HCT116 (cell line): ENCODE data around the gene MFAP2. TPM values are rescaled to one million over a fixed set of nuclear protein-coding genes. Genes with fewer than 3 reads are reported as not detected.

Experiments used
- ATAC-seq: fragments of 200-7000 bp; cut with Tn5 transposase; 2 replicates; pipeline ENCODE4 v1.9.1; 2020; ENCODE audit warnings: mild to moderate bottlenecking, moderate library complexity
- BruUV-seq: library from RNA; stranded (reverse); fragments of 400-500 nt; replicated peaks from 2 replicates; lab custom pipeline; 2021; lab: Mats Ljungman, UMichigan
- CTCF ChIA-PET: fragments of 300-600 bp; sonication (Branson Sonifier 250); formaldehyde crosslinking; loops from one replicate; lab custom pipeline; 2021; ENCODE audit warnings: antibody characterized with exemption; lab: Charles Lee
- POLR2A ChIA-PET: fragments of 300-600, 350-600 bp; sonication (Branson Sonifier 250); formaldehyde crosslinking; loops from one replicate; lab custom pipeline; 2021; ENCODE audit warnings: antibody characterized with exemption; lab: Charles Lee
- RAD21 ChIA-PET, 2 experiments: fragments of 300-600 bp; sonication (Branson Sonifier 250); formaldehyde crosslinking; loops; one replicate each; lab custom pipeline; 2023; ENCODE audit warnings: low total read pairs in 2 of 2; ENCODE audit not compliant: uncharacterized antibody in 2 of 2, unreplicated experiment in 2 of 2, low non-redundant PET in 1 of 2; lab: Charles Lee
- DNase-seq: peaks from one replicate; pipeline ENCODE4 v3.0.0-alpha.2; 2010; ENCODE audit warnings: low read depth, low spot score
- H2AFZ ChIP-seq: fragments of 200-600 bp; shearing (Covaris generic), sonication (generic); 2 replicates; pipeline ENCODE4 v1.6.1; 2017; ENCODE audit warnings: low read depth, mixed run types, mixed read lengths, antibody characterized with exemption, low read length; ENCODE audit not compliant: poor library complexity, severe bottlenecking
- H3K27ac ChIP-seq: 2 replicates; pipeline ENCODE4 v1.5.1; 2012; ENCODE audit warnings: low read depth, low read length
- H3K27me3 ChIP-seq: fragments of 200-600 bp; sonication (generic); 2 replicates; pipeline ENCODE4 v1.6.1; 2016; ENCODE audit warnings: mixed run types, low read length, mixed read lengths; ENCODE audit not compliant: insufficient read depth
- H3K36me3 ChIP-seq, 2 experiments: fragments of 200-500 bp in 1 of 2; fragments of 200-600 bp in 1 of 2; sonication (Bioruptor generic) in 1 of 2; sonication (generic) in 1 of 2; 2 replicates each; pipeline versions ENCODE4 v1.5.1 to v1.6.1; 2014 to 2016; ENCODE audit warnings: low read length in 2 of 2, inconsistent platforms in 1 of 2, mixed read lengths in 1 of 2, mixed run types in 1 of 2; ENCODE audit not compliant: insufficient read depth in 2 of 2, control insufficient read depth in 1 of 2
- H3K4me1 ChIP-seq, 2 experiments: fragments of 200-600 bp in 1 of 2; sonication (generic) in 1 of 2; 2 replicates each; pipeline versions ENCODE4 v1.5.1 to v1.6.1; 2012 to 2017; ENCODE audit warnings: low read length in 2 of 2, inconsistent platforms in 1 of 2, mild to moderate bottlenecking in 1 of 2, mixed read lengths in 1 of 2, mixed run types in 1 of 2, moderate library complexity in 1 of 2; ENCODE audit not compliant: insufficient read depth in 2 of 2, control insufficient read depth in 1 of 2
- H3K4me2 ChIP-seq: fragments of 200-600 bp; sonication (generic); 2 replicates; pipeline ENCODE4 v1.6.1; 2017; ENCODE audit warnings: mixed run types, low read length, mixed read lengths
- H3K4me3 ChIP-seq, 2 experiments: fragments of 200-600 bp in 1 of 2; sonication (generic) in 1 of 2; replicated peaks in 1 of 2; 2 replicates each; pipeline ENCODE4 v1.5.1; 2011 to 2016; ENCODE audit warnings: low read length in 2 of 2, control low read depth in 1 of 2, low read depth in 1 of 2, mild to moderate bottlenecking in 1 of 2, mixed read lengths in 1 of 2, mixed run types in 1 of 2
- H3K79me2 ChIP-seq: fragments of 200-600 bp; sonication (generic); 2 replicates; pipeline ENCODE4 v1.6.1; 2017; ENCODE audit warnings: mild to moderate bottlenecking, mixed run types, low read length, moderate library complexity, mixed read lengths; ENCODE audit not compliant: insufficient read depth
- H3K9ac ChIP-seq: fragments of 200-600 bp; sonication (generic); 2 replicates; pipeline ENCODE4 v1.6.1; 2016; ENCODE audit warnings: low read length, mixed read lengths
- H3K9me2 ChIP-seq: fragments of 200-600 bp; sonication (generic), shearing (Covaris generic); 2 replicates; pipeline ENCODE4 v1.6.1; 2017; ENCODE audit warnings: mixed run types, mild to moderate bottlenecking, moderate library complexity; ENCODE audit not compliant: insufficient read depth
- H3K9me3 ChIP-seq, 2 experiments: fragments of 200-500 bp in 1 of 2; fragments of 200-600 bp in 1 of 2; sonication (Bioruptor generic) in 1 of 2; sonication (generic) in 1 of 2; 2 replicates each; pipeline ENCODE4 v1.6.1; 2014 to 2017; ENCODE audit warnings: low read length in 2 of 2, mixed read lengths in 2 of 2, inconsistent platforms in 1 of 2, low read depth in 1 of 2, mild to moderate bottlenecking in 1 of 2, mixed run types in 1 of 2, moderate library complexity in 1 of 2; ENCODE audit not compliant: control insufficient read depth in 1 of 2, insufficient read depth in 1 of 2
- H4K20me1 ChIP-seq: fragments of 200-600 bp; sonication (generic), shearing (Covaris generic); 2 replicates; pipeline ENCODE4 v1.6.1; 2017; ENCODE audit warnings: mixed run types, mild to moderate bottlenecking, moderate library complexity; ENCODE audit not compliant: insufficient read depth
- EZH2 ChIP-seq: fragments of 200-600 bp; sonication (generic); IDR thresholded peaks from 2 replicates; pipeline ENCODE4 v1.6.1; 2017; ENCODE audit warnings: antibody characterized with exemption, mixed run types
- FOSL1 ChIP-seq: IDR thresholded peaks from 2 replicates; pipeline ENCODE4 v1.6.1; 2012; ENCODE audit warnings: low read depth
- JUND ChIP-seq: IDR thresholded peaks from 2 replicates; pipeline ENCODE4 v1.6.1; 2012
- MAX ChIP-seq: IDR thresholded peaks from 2 replicates; pipeline ENCODE4 v1.6.1; 2012
- RAD21 ChIP-seq: IDR thresholded peaks from 2 replicates; pipeline ENCODE4 v1.6.1; 2012; ENCODE audit warnings: low read depth, mild to moderate bottlenecking
- SRF ChIP-seq: IDR thresholded peaks from 2 replicates; pipeline ENCODE4 v1.6.1; 2012; ENCODE audit warnings: low read depth
- ZFX ChIP-seq: fragments of 450-650 bp; IDR thresholded peaks from 2 replicates; pipeline ENCODE4 v1.6.1; 2017
- intact Hi-C: fragments of 100-400 bp; cut with micrococcal nuclease; formaldehyde crosslinking; loops from 2 replicates; pipeline ENCODE4 v1.10.0; 2022
- total RNA-seq: library from RNA; stranded (reverse); gene quantifications from one replicate; pipeline ENCODE4 v1.2.1, GENCODE V29; 2021; ENCODE audit not compliant: unreplicated experiment

MFAP2 gene
- total RNA-seq, 1 experiment from 2014 or later = 63.1 TPM

GRCh38 chr1:16957731-16958130 lies 22.7 kb downstream of the MFAP2 start:
- Histone ChIP-seq H2AFZ (no peak overlapping the region), H3K9ac (no peak overlapping the region), H3K79me2 (no peaks in the 10 kb centered on the region), H3K4me2 (no peak overlapping the region), H3K9me3 (no peaks in the 10 kb centered on the region), H3K4me1 (peaks cover 12 to 13% of the 10 kb centered on the region in 2 experiments), H3K9me2 (no peaks in the 10 kb centered on the region), H3K4me3 (no peak overlapping the region), H4K20me1 (no peaks in the 10 kb centered on the region), H3K27me3 (no peaks in the 10 kb centered on the region), H3K27ac (no peak overlapping the region), H3K36me3 (no peaks in the 10 kb centered on the region)
- POLR2A ChIA-PET = no interaction called here
- intact Hi-C loops = no loop called here
- ATAC-seq = no peak
- no TSS peak for BruUV-seq
- DNase-seq = no peak
- no peak for TF ChIP-seq FOSL1
- TF ChIP-seq MAX = no peak
- no peak for TF ChIP-seq RAD21
- no peak for TF ChIP-seq SRF
- no peak for TF ChIP-seq JUND
- TF ChIP-seq ZFX = no peak
- RAD21 ChIA-PET = no interaction called here
- CTCF ChIA-PET = no interaction called here

GRCh38 chr1:16956775-16957174 lies 23.6 kb downstream of the MFAP2 start:
- Histone ChIP-seq H3K9me3 (no peaks in the 10 kb centered on the region), H3K4me2 (no peak overlapping the region), H3K4me3 (no peak overlapping the region), H3K27ac (no peak overlapping the region), H3K36me3 (no peaks in the 10 kb centered on the region), H3K79me2 (no peaks in the 10 kb centered on the region), H3K4me1 (peaks cover 12 to 16% of the 10 kb centered on the region in 2 experiments), H2AFZ (no peak overlapping the region), H3K9ac (no peak overlapping the region), H4K20me1 (no peaks in the 10 kb centered on the region), H3K27me3 (no peaks in the 10 kb centered on the region), H3K9me2 (no peaks in the 10 kb centered on the region)
- intact Hi-C loops = no loop called here
- CTCF ChIA-PET = no interaction called here
- ATAC-seq (no peak), DNase-seq (no peak)
- POLR2A ChIA-PET = no interaction called here
- BruUV-seq = no TSS peak
- TF ChIP-seq RAD21 = no peak
- no peak for TF ChIP-seq MAX
- no peak for TF ChIP-seq EZH2
- RAD21 ChIA-PET = no interaction called here
